Prostate gland (tissue), 2 donors: ENCODE data around the gene ANKRD49.

Source experiments
- POLR2A ChIP-seq: fragments of 450-650 bp; IDR thresholded peaks from one replicate; pipeline ENCODE4 v1.6.1; 2016; ENCODE audit warnings: antibody characterized with exemption, mild to moderate bottlenecking
- POLR2AphosphoS5 ChIP-seq: sonication (generic); formaldehyde crosslinking; IDR thresholded peaks from one replicate; pipeline ENCODE4 v1.6.1; 2017; ENCODE audit warnings: antibody characterized with exemption
- TF ChIP-seq, protein P1 (sequence below), 4 experiments: fragments of 200-600 bp in 2 of 4; fragments of 450-650 bp in 2 of 4; sonication (generic) in 2 of 4; IDR thresholded peaks; 1 replicate in 3 of 4; 2 replicates in 1 of 4; pipeline ENCODE4 v1.5.1; 2016 to 2019; ENCODE audit warnings: antibody characterized with exemption in 4 of 4, mild to moderate bottlenecking in 2 of 4, moderate library complexity in 2 of 4

DNA sequence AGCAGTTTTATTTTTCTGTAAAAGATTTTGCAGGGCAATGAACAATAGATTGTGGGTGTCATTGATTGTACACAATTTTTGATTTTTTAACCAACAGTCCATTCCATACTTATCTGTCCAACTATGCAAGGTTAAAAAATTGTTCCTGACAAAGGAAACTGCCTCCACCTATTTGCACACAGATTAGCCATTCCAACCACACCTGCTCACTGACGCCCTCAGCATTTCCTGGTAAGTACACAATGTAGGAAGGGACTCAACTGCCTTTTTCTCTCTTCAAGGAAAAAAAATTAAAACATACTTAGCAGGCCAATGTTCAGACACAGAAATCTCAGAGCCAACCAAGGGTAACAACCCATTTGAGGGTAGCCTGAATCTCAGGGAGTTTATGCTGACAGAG is 45.6 kb downstream of the ANKRD49 start:
- TF ChIP-seq POLR2A (no peak), POLR2AphosphoS5 (no peak)
- TF ChIP-seq, protein P1, sequence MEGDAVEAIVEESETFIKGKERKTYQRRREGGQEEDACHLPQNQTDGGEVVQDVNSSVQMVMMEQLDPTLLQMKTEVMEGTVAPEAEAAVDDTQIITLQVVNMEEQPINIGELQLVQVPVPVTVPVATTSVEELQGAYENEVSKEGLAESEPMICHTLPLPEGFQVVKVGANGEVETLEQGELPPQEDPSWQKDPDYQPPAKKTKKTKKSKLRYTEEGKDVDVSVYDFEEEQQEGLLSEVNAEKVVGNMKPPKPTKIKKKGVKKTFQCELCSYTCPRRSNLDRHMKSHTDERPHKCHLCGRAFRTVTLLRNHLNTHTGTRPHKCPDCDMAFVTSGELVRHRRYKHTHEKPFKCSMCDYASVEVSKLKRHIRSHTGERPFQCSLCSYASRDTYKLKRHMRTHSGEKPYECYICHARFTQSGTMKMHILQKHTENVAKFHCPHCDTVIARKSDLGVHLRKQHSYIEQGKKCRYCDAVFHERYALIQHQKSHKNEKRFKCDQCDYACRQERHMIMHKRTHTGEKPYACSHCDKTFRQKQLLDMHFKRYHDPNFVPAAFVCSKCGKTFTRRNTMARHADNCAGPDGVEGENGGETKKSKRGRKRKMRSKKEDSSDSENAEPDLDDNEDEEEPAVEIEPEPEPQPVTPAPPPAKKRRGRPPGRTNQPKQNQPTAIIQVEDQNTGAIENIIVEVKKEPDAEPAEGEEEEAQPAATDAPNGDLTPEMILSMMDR (IDR thresholded peaks at IDR 0.05), result no peak
